Thoracic aorta (tissue), 2 donors: ENCODE data around the gene FGG. TPM values are rescaled to one million over a fixed set of nuclear protein-coding genes. Genes with fewer than 3 reads are reported as not detected.

Experiments used
- ATAC-seq: fragments of 150-250 bp; one replicate; pipeline ENCODE4 v1.8.0; 2017; ENCODE audit warnings: low read depth; ENCODE audit not compliant: insufficient number of reproducible peaks, low FRiP score
- DNase-seq: peaks from one replicate; pipeline ENCODE4 v3.0.0-alpha.2; 2020; ENCODE audit warnings: low spot score
- H3K27ac ChIP-seq, 2 donors: fragments of 200-600 bp; sonication (generic); 1 replicate in 1 of 2; 2 replicates in 1 of 2; pipeline ENCODE4 v1.5.1; 2016; ENCODE audit warnings: mild to moderate bottlenecking in 2 of 2, moderate library complexity in 2 of 2
- H3K27me3 ChIP-seq: fragments of 200-600 bp; sonication (generic); replicated peaks from 2 replicates; pipeline ENCODE4 v1.6.0; 2016; ENCODE audit warnings: mild to moderate bottlenecking; ENCODE audit not compliant: insufficient read depth
- H3K36me3 ChIP-seq: fragments of 200-600 bp; sonication (generic); one replicate; pipeline ENCODE4 v1.5.1; 2016
- H3K4me1 ChIP-seq, 2 donors: fragments of 200-600 bp; sonication (generic); 1 replicate in 1 of 2; 2 replicates in 1 of 2; pipeline versions ENCODE4 v1.5.1 to v1.6.0; 2016; ENCODE audit warnings: low read depth in 2 of 2, mild to moderate bottlenecking in 1 of 2; ENCODE audit not compliant: control insufficient read depth in 1 of 2
- H3K4me3 ChIP-seq: fragments of 200-600 bp; sonication (generic); 2 replicates; pipeline ENCODE4 v1.5.1; 2016; ENCODE audit warnings: mild to moderate bottlenecking
- H3K9me3 ChIP-seq: fragments of 200-600 bp; sonication (generic); 2 replicates; pipeline ENCODE4 v1.5.1; 2016
- CTCF ChIP-seq: fragments of 200-600 bp; sonication (generic); IDR thresholded peaks from one replicate; pipeline ENCODE4 v1.5.1; 2019; ENCODE audit warnings: antibody characterized with exemption
- total RNA-seq, 2 donors: library from RNA; depleted of rRNA; stranded (reverse); fragments of >200 nt; gene quantifications; one replicate each; pipeline versions ENCODE4 v1.1.0 to v1.2.3, GENCODE V29; 2016

FGG gene
- total RNA-seq, 2 donors from 2014 or later: not detected

DNA sequence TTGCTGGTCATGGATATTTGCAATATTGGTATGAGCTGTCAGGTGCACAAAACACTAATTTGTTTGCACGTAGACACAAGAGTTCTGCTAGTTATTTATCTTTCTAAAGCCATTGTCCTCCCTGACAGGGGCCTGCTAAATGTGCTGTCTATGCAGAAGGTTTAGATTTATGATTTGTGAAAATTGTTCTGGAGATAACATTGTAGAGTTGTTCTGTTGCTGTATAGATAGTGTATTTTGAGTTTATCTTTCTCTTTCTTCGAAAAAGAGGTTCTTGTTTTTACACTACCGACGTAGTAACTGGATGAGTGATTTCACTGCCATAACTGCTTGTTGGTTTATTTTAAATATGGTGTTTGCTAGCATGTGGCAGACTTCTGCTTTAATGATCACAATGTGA, 28.5 kb upstream of the FGG start:
- no peaks in the 10 kb centered on the region for H3K27me3 ChIP-seq
- ATAC-seq: no peak
- TF ChIP-seq CTCF: no peak

DNA sequence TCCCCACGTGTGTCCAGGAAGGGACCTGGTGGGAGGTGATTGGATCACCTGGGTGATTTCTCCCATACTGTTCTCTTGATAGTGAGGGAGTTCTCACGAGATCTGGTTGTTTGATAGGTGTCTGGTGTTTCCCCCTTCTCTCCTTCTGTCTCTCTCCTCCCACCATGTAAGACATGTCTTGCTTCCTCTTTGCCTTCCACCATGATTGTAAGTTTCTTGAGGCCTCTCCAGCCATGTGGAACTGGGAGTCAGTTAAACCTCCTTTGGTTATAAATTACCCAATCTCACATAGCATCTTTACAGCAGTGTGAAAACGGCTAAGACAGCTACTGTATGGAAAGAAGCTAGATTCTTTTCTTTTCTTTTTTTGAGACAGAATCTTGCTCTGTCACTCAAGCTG, 21.6 kb upstream of the FGG start:
- no peak for TF ChIP-seq CTCF
- no peaks in the 10 kb centered on the region for H3K36me3 ChIP-seq
- no peaks in the 10 kb centered on the region for H3K9me3 ChIP-seq
- no peak overlapping the region for H3K4me3 ChIP-seq
- DNase-seq (no peak), ATAC-seq (no peak)
- no peaks in the 10 kb centered on the region for H3K27me3 ChIP-seq
- H3K4me1 ChIP-seq: no peaks in the 10 kb centered on the region
- H3K27ac ChIP-seq: no peak overlapping the region

More for the DNA sequence above, 28.5 kb upstream of the FGG start:
- Histone ChIP-seq H3K4me1 (no peaks in the 10 kb centered on the region), H3K9me3 (no peaks in the 10 kb centered on the region), H3K27ac (no peak overlapping the region), H3K36me3 (no peaks in the 10 kb centered on the region), H3K4me3 (no peak overlapping the region)
- no peak for DNase-seq

GRCh38 chr4:154631828-154632227, 19.4 kb upstream of the FGG start:
- Histone ChIP-seq H3K36me3 (no peaks in the 10 kb centered on the region), H3K27me3 (no peaks in the 10 kb centered on the region), H3K4me1 (peaks cover 0 to 7% of the 10 kb centered on the region in 2 donors), H3K9me3 (no peaks in the 10 kb centered on the region), H3K4me3 (no peak overlapping the region), H3K27ac (no peak overlapping the region)
- ATAC-seq (no peak), DNase-seq (no peak)
- TF ChIP-seq CTCF: no peak

- DNase-seq (no peak), ATAC-seq (no peak)
- Histone ChIP-seq H3K9me3 (no peaks in the 10 kb centered on the region), H3K27ac (no peak overlapping the region), H3K27me3 (no peaks in the 10 kb centered on the region), H3K4me1 (peaks cover 0 to 12% of the 10 kb centered on the region in 2 donors), H3K4me3 (no peak overlapping the region), H3K36me3 (no peaks in the 10 kb centered on the region)
- no peak for TF ChIP-seq CTCF
Measured at GRCh38 chr4:154630324-154630723, 17.9 kb upstream of the FGG start.

DNA sequence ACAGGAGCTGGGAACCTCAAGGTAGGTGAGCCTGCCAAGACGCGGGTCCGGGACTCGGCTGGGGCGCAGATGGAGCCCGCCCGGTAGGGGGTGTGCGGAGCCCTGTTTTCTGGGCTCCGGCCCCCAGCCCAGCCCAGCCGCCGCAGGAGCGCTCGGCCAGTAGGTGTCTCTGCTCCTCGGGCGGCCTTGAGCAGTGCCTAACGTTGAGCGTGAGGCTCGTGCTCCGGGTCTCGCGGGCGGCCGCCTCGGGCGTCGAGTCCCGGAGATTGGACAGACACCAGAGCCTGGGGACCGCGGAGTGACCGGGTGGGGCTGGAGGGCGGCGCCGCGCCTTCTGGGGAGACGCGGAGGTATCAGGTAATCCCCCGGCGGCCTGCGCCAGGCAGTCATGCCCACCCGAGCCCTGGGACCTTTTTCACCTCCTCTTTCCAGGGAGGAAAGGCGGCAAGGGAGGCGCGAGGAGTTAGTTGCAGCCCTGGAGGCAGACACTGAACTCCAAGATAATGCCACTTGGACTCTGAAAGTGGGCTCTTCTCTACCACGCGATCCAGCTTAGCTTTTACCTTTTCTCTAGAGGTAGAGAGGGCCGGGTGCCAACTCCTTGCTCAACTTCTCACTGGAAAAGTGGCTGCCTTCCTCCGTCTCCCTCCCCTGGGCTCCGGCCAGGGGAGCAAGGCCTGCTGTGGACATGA, 14.5 kb upstream of the FGG start:
- no peak overlapping the region for H3K27ac ChIP-seq
- H3K4me3 ChIP-seq: peak overlapping the region; percentile 68
- peak; percentile 42 for TF ChIP-seq CTCF
- DNase-seq (no peak), ATAC-seq (no peak)
- no peaks in the 10 kb centered on the region for H3K9me3 ChIP-seq
- no peaks in the 10 kb centered on the region for H3K27me3 ChIP-seq
- no peaks in the 10 kb centered on the region for H3K36me3 ChIP-seq
- H3K4me1 ChIP-seq: peaks cover 0 to 12% of the 10 kb centered on the region in 2 donors
